HEK293 (cell line): Measurements from ENCODE around the gene KRT80.

Source experiments
- CTCF ChIA-PET: fragments of 350-600 bp; formaldehyde crosslinking; extraction: SDS; loops from one replicate; lab custom pipeline; 2021; ENCODE audit warnings: antibody characterized with exemption; lab: Yijun Ruan, JAX
- POLR2A ChIA-PET: fragments of 300-600 bp; formaldehyde crosslinking; extraction: SDS; loops from one replicate; lab custom pipeline; 2020; ENCODE audit warnings: antibody characterized with exemption, inconsistent platforms; lab: Yijun Ruan, JAX
- H3K27ac ChIP-seq: fragments of 200-500 bp; sonication (Bioruptor generic); 2 replicates; pipeline ENCODE4 v1.5.1; 2014; ENCODE audit warnings: low read depth, low read length, control low read depth, inconsistent platforms; ENCODE audit errors: extremely low read depth
- H3K36me3 ChIP-seq, 2 experiments: fragments of 200-500 bp in 1 of 2; sonication (Bioruptor generic) in 1 of 2; 1 replicate in 1 of 2; 2 replicates in 1 of 2; pipeline ENCODE4 v1.5.1; 2014 to 2017; ENCODE audit warnings: inconsistent platforms in 2 of 2, low read length in 2 of 2; ENCODE audit not compliant: control insufficient read depth in 2 of 2, insufficient read depth in 1 of 2
- H3K4me1 ChIP-seq: fragments of 200-500 bp; sonication (Bioruptor generic); 2 replicates; pipeline ENCODE4 v1.5.1; 2014; ENCODE audit warnings: mild to moderate bottlenecking, low read length, inconsistent platforms; ENCODE audit not compliant: control insufficient read depth, insufficient read depth
- H3K4me3 ChIP-seq: 2 replicates; pipeline ENCODE4 v1.5.1; 2011; ENCODE audit warnings: low read depth, mild to moderate bottlenecking, control low read depth, low read length, moderate library complexity
- H3K9me3 ChIP-seq: fragments of 200-500 bp; sonication (Bioruptor generic); 2 replicates; pipeline ENCODE4 v1.5.1; 2014; ENCODE audit warnings: low read depth, low read length, inconsistent platforms; ENCODE audit not compliant: control insufficient read depth, insufficient read depth
- GLIS1 ChIP-seq: fragments of 450-650 bp; formaldehyde crosslinking; IDR thresholded peaks from 2 replicates; pipeline ENCODE4 v1.5.1; 2016; ENCODE audit warnings: missing biosample characterization, missing genetic modification characterization
- HOXD13 ChIP-seq: sonication (generic); formaldehyde crosslinking; IDR thresholded peaks from 2 replicates; pipeline ENCODE4 v1.8.0; 2022; ENCODE audit warnings: missing genetic modification reagents, borderline replicate concordance
- KLF16 ChIP-seq: fragments of 450-650 bp; formaldehyde crosslinking; IDR thresholded peaks from 2 replicates; pipeline ENCODE4 v1.5.1; 2017; ENCODE audit warnings: missing biosample characterization, missing genetic modification characterization
- OVOL3 ChIP-seq: fragments of 450-650 bp; formaldehyde crosslinking; IDR thresholded peaks from 2 replicates; pipeline ENCODE4 v1.5.1; 2016; ENCODE audit warnings: missing biosample characterization, missing genetic modification characterization
- ZBTB11 ChIP-seq: fragments of 450-650 bp; formaldehyde crosslinking; conservative IDR thresholded peaks from 2 replicates; pipeline ENCODE4 v1.5.1; 2016; ENCODE audit warnings: low read depth, missing biosample characterization, missing genetic modification characterization
- ZBTB26 ChIP-seq: fragments of 450-650 bp; formaldehyde crosslinking; optimal IDR thresholded peaks from 2 replicates; pipeline ENCODE3; 2016; ENCODE audit warnings: missing biosample characterization, mild to moderate bottlenecking, missing genetic modification characterization
- ZBTB48 ChIP-seq: fragments of 450-650 bp; formaldehyde crosslinking; IDR thresholded peaks from 2 replicates; pipeline ENCODE4 v1.5.1; 2016; ENCODE audit warnings: missing biosample characterization, missing genetic modification characterization
- ZNF10 ChIP-seq: fragments of 450-650 bp; formaldehyde crosslinking; IDR thresholded peaks from 2 replicates; pipeline ENCODE4 v1.5.1; 2017; ENCODE audit warnings: missing biosample characterization, missing genetic modification characterization
- ZNF157 ChIP-seq: fragments of 450-650 bp; formaldehyde crosslinking; IDR thresholded peaks from 2 replicates; pipeline ENCODE4 v1.5.1; 2016; ENCODE audit warnings: missing biosample characterization, missing genetic modification characterization
- ZNF239 ChIP-seq: fragments of 450-650 bp; formaldehyde crosslinking; IDR thresholded peaks from 2 replicates; pipeline ENCODE4 v1.5.1; 2016; ENCODE audit warnings: missing biosample characterization, missing genetic modification characterization
- ZNF280C ChIP-seq: fragments of 450-650 bp; formaldehyde crosslinking; IDR thresholded peaks from 2 replicates; pipeline ENCODE4 v1.5.1; 2016; ENCODE audit warnings: missing biosample characterization, missing genetic modification characterization
- ZNF366 ChIP-seq: fragments of 450-650 bp; formaldehyde crosslinking; conservative IDR thresholded peaks from 2 replicates; pipeline ENCODE4 v1.5.1; 2016; ENCODE audit warnings: missing biosample characterization, missing genetic modification characterization
- ZNF423 ChIP-seq: fragments of 450-650 bp; formaldehyde crosslinking; IDR thresholded peaks from 2 replicates; pipeline ENCODE4 v1.5.1; 2016; ENCODE audit warnings: missing biosample characterization, missing genetic modification characterization
- ZNF426 ChIP-seq: fragments of 450-650 bp; formaldehyde crosslinking; IDR thresholded peaks from 2 replicates; pipeline ENCODE4 v1.5.1; 2017; ENCODE audit warnings: missing biosample characterization, missing genetic modification characterization, mild to moderate bottlenecking, inconsistent platforms, moderate library complexity
- ZNF501 ChIP-seq: fragments of 450-650 bp; formaldehyde crosslinking; IDR thresholded peaks from 2 replicates; pipeline ENCODE4 v1.5.1; 2016; ENCODE audit warnings: missing biosample characterization, missing genetic modification characterization
- ZNF596 ChIP-seq: fragments of 450-650 bp; IDR thresholded peaks from 2 replicates; pipeline ENCODE4 v1.5.0; 2018; ENCODE audit warnings: missing biosample characterization, mild to moderate bottlenecking, missing genetic modification characterization, moderate library complexity
- ZSCAN16 ChIP-seq: fragments of 450-650 bp; formaldehyde crosslinking; IDR thresholded peaks from 2 replicates; pipeline ENCODE4 v1.5.1; 2016; ENCODE audit warnings: missing biosample characterization, missing genetic modification characterization
- TF ChIP-seq, protein P1 (sequence below): fragments of 450-650 bp; IDR thresholded peaks from 2 replicates; pipeline ENCODE4 v1.5.1; 2018; ENCODE audit warnings: missing biosample characterization, missing genetic modification characterization
- TF ChIP-seq, protein P2 (sequence below): sonication (generic); formaldehyde crosslinking; IDR thresholded peaks from 2 replicates; pipeline ENCODE4 v1.8.1; 2022; ENCODE audit warnings: mild to moderate bottlenecking, moderate library complexity, missing genetic modification reagents

KRT80 gene

GRCh38 chr12:52156757-52157565 lies 34.9 kb downstream of the KRT80 start (continued):
- TF ChIP-seq ZBTB11 (tag by site-specific recombination) (no peak), HOXD13 (no peak), ZSCAN16 (tag by site-specific recombination) (no peak), ZNF596 (tag by site-specific recombination) (no peak), ZNF366 (tag by site-specific recombination) (no peak), ZBTB48 (tag by site-specific recombination) (no peak), ZBTB26 (no peak)

DNA sequence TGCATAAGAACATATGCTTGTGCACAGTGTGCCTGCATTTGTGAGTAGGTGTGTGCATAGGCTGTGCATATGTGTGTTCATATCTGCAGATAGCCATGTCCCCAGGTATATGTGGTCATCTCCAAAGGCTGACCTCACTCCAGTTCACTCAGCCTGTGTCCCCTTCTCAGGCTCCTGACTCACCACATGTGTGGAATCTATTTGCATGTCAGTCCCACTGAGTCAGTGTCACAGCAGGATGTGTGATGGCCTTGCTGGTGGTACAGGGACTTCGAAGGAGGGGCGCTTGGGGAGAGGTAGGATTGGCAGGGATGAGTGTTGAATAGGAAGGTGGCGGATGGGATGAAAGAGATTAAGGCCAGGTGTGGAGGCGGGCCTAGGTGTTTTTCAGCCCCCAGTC lies 35.5 kb downstream of the KRT80 start:
- TF ChIP-seq ZBTB48 (tag by site-specific recombination), result no peak
- TF ChIP-seq ZNF596 (tag by site-specific recombination), result no peak
- TF ChIP-seq OVOL3 (tag by site-specific recombination), result no peak
- no peak for TF ChIP-seq ZNF501 (tag by site-specific recombination)
- no peak for TF ChIP-seq ZNF426 (tag by site-specific recombination)
- TF ChIP-seq ZNF423 (tag by site-specific recombination), result no peak
- no peak for TF ChIP-seq KLF16 (tag by site-specific recombination)
- TF ChIP-seq, protein P1, sequence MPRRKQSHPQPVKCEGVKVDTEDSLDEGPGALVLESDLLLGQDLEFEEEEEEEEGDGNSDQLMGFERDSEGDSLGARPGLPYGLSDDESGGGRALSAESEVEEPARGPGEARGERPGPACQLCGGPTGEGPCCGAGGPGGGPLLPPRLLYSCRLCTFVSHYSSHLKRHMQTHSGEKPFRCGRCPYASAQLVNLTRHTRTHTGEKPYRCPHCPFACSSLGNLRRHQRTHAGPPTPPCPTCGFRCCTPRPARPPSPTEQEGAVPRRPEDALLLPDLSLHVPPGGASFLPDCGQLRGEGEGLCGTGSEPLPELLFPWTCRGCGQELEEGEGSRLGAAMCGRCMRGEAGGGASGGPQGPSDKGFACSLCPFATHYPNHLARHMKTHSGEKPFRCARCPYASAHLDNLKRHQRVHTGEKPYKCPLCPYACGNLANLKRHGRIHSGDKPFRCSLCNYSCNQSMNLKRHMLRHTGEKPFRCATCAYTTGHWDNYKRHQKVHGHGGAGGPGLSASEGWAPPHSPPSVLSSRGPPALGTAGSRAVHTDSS (tag by site-specific recombination), result no peak
- no peak for TF ChIP-seq ZNF239 (tag by site-specific recombination)
- TF ChIP-seq ZNF157 (tag by site-specific recombination), result no peak
- TF ChIP-seq, protein P2, sequence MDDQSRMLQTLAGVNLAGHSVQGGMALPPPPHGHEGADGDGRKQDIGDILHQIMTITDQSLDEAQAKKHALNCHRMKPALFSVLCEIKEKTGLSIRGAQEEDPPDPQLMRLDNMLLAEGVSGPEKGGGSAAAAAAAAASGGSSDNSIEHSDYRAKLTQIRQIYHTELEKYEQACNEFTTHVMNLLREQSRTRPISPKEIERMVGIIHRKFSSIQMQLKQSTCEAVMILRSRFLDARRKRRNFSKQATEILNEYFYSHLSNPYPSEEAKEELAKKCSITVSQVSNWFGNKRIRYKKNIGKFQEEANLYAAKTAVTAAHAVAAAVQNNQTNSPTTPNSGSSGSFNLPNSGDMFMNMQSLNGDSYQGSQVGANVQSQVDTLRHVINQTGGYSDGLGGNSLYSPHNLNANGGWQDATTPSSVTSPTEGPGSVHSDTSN (CRISPR knock-in tag), result no peak
- TF ChIP-seq ZNF280C (tag by site-specific recombination), result no peak
- no peak for TF ChIP-seq ZNF10 (tag by site-specific recombination)
- TF ChIP-seq GLIS1, result no peak
- TF ChIP-seq, all 188 proteins: peak for 0
- Histone ChIP-seq H3K27ac (no peak overlapping the region), H3K9me3 (no peaks in the 10 kb centered on the region), H3K4me1 (no peaks in the 10 kb centered on the region), H3K4me3 (no peak overlapping the region), H3K36me3 (no peaks in the 10 kb centered on the region)
- CTCF ChIA-PET, result interaction anchor here (0.5 to 6.8 kb wide), 51 partner anchors 8 to 732 kb away, joined by 3 to 104 read pairs (median 4); partner anchors contain the start of gene KRT84
- POLR2A ChIA-PET, result interaction anchor here (0.7 kb wide), 1 partner anchor 171 kb away, joined by 4 read pairs; no protein-coding TSS in a partner anchor
